ENCODE measurements around the gene IP6K1. TPM values are rescaled to one million over a fixed set of nuclear protein-coding genes. Genes with fewer than 3 reads are reported as not detected.
"Not testable (repeated sequence)": the region's sequence is repeated elsewhere in the genome, so short reads cannot be mapped to it uniquely, and the experiment has no call there.

The IP6K1 gene
- total RNA-seq (10 to 100 TPM; 29.1 to 37.1 (median 33.7) TPM), polyA plus RNA-seq (10 to 100 TPM; 13.8 to 27.1 (median 21.0) TPM)

GRCh38 chr3:49786357-49787181 lies at the start of gene IP6K1:
IP6K1 (minus strand) TSS chr3:49786542; CDS start chr3:49748040, 38,502 bp downstream.
- WGBS, 2 donors, result 4% methylated on average over 55 of the region's 55 CpGs
- peak; percentile 100 for DNase-seq
- Histone ChIP-seq H3K4me1 (peaks cover 0 to 47% (median 46%) of the 10 kb centered on the region in 4 donors), H3K9me3 (no peaks in the 10 kb centered on the region), H3K27ac (peak within 1 kb of the TSS; percentile 93 to 99 (median 99)), H3K36me3 (peaks cover 0 to 30% (median 0%) of the 10 kb centered on the region in 4 donors), H3K27me3 (no peaks in the 10 kb centered on the region), H3K4me3 (peak within 1 kb of the TSS; percentile 97 to 100 (median 100))
- TF ChIP-seq POLR2A (IDR thresholded peaks at IDR 0.05), result peak; percentile 79 to 84
- TF ChIP-seq POLR2AphosphoS5 (IDR thresholded peaks at IDR 0.05), result peak; percentile 87 to 94 (median 92)
- no peak for TF ChIP-seq EP300 (IDR thresholded peaks at IDR 0.05)
- no peak for TF ChIP-seq CTCF (IDR thresholded peaks at IDR 0.05)
- intact Hi-C loops (cut with DNase I), result loop anchor here (5.0 kb wide), 1 partner anchor 64 kb away; the partner anchor contains the start of gene GMPPB

- intact Hi-C loops (cut with DNase I), result no loop called here
- 59 to 89% methylated on average over 3 of the region's 3 CpGs for WGBS, 2 donors
Observed at GRCh38 chr3:49831341-49831740, 45.0 kb upstream of the IP6K1 start.

GRCh38 chr3:49826016-49826415 lies 39.7 kb upstream of the IP6K1 start:
- Histone ChIP-seq H3K9me3 (no peaks in the 10 kb centered on the region), H3K4me3 (no peak overlapping the region), H3K36me3 (no peaks in the 10 kb centered on the region), H3K4me1 (no peaks in the 10 kb centered on the region), H3K27ac (no peak overlapping the region), H3K27me3 (no peaks in the 10 kb centered on the region)
- WGBS, 2 donors, result 75 to 93% methylated on average over 6 of the region's 6 CpGs
- no peak for DNase-seq
- intact Hi-C loops (cut with DNase I), result no loop called here
- TF ChIP-seq POLR2AphosphoS5 (IDR thresholded peaks at IDR 0.05) (no peak), POLR2A (IDR thresholded peaks at IDR 0.05) (no peak), CTCF (IDR thresholded peaks at IDR 0.05) (no peak), EP300 (IDR thresholded peaks at IDR 0.05) (no peak)

More at GRCh38 chr3:49831341-49831740, 45.0 kb upstream of the IP6K1 start:
- H3K36me3 ChIP-seq, result peaks cover 0 to 4% (median 0%) of the 10 kb centered on the region in 4 donors
- H3K27ac ChIP-seq, result no peak overlapping the region
- no peak overlapping the region for H3K4me3 ChIP-seq
- no peaks in the 10 kb centered on the region for H3K4me1 ChIP-seq
- no peaks in the 10 kb centered on the region for H3K27me3 ChIP-seq
- TF ChIP-seq EP300 (IDR thresholded peaks at IDR 0.05) (no peak), POLR2A (IDR thresholded peaks at IDR 0.05) (no peak), CTCF (IDR thresholded peaks at IDR 0.05) (no peak), POLR2AphosphoS5 (IDR thresholded peaks at IDR 0.05) (no peak)
- no peaks in the 10 kb centered on the region for H3K9me3 ChIP-seq
- DNase-seq, result no peak

GRCh38 chr3:49823131-49823530 lies 36.8 kb upstream of the IP6K1 start:
- WGBS, 2 donors, result 94 to 97% methylated on average over 3 of the region's 3 CpGs
- DNase-seq; H3K27me3 ChIP-seq; H3K27ac ChIP-seq; H3K4me1 ChIP-seq; H3K36me3 ChIP-seq; H3K9me3 ChIP-seq; intact Hi-C loops (cut with DNase I); H3K4me3 ChIP-seq: not testable (repeated sequence)

- Histone ChIP-seq H3K4me3 (peak within 1 kb of the TSS; percentile 44 to 60 (median 58)), H3K27ac (peak within 1 kb of the TSS; percentile 79 to 82 (median 81)), H3K4me1 (peaks cover 0 to 20% (median 18%) of the 10 kb centered on the region in 4 donors), H3K36me3 (peaks cover 3 to 34% (median 10%) of the 10 kb centered on the region in 4 donors), H3K27me3 (no peaks in the 10 kb centered on the region), H3K9me3 (no peaks in the 10 kb centered on the region)
- intact Hi-C loops (cut with DNase I), result no loop called here
- TF ChIP-seq POLR2AphosphoS5 (IDR thresholded peaks at IDR 0.05) (peak in 2 of 4 donors; percentile 34 to 41), POLR2A (IDR thresholded peaks at IDR 0.05) (no peak), CTCF (IDR thresholded peaks at IDR 0.05) (no peak)
- 6 to 9% methylated on average over 9 of the region's 9 CpGs for WGBS, 2 donors
- DNase-seq, result peak; percentile 84
Observed at GRCh38 chr3:49813497-49814174, 27.3 kb upstream of the IP6K1 start, which contains the start of gene UBA7. UBA7 (minus strand) TSS chr3:49813953; CDS start chr3:49813787, 166 bp downstream.

Measured in sigmoid colon (tissue), 7 donors.